ENCODE results near the gene NME4. TPM values are rescaled to one million over a fixed set of nuclear protein-coding genes. Genes with fewer than 3 reads are reported as not detected.

Gene NME4
- total RNA-seq, 1 donor from 2014 or later, result 82.6 TPM

DNA sequence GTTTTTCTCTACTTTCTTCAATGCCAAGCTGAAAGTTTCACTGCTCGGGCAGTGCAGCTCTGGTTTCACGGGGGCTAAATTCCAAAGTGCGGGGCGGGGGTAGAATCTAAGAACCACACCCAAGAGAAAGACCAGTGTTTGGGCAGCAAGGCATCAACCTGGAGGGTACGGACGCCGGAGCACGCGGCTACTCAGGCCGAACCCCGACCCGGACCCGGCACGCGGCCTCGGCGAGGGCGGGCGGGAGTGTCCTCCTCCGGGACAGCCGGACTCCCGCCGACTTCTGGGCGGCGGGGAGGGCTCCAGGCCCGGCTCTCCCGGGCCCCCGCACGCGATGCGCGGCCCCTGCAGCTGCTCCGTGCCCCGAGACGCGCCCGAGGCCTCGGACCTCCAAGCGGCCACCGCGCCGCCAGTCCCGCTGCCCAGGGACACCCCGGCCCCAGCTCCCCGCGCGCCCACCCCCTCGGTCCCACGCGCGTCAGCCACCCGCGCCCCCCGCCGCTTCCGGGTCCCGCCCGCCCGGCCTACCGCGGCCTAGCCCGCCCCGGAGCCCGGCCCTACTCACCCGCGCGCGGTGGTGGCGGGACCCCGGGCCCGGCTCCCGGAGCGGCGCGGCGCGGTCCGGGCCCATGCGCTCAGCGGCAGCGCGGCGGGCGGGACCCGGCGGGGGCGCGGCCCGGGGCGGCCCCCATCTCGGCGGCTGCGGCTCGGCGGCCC, 45.0 kb upstream of the NME4 start:
- Mint-ChIP-seq H3K9me3 (ENCODE audit: unreplicated experiment) (peaks cover 7% of the 10 kb centered on the region), H3K27me3 (ENCODE audit: unreplicated experiment) (no peaks in the 10 kb centered on the region), H3K4me1 (ENCODE audit: low read depth, unreplicated experiment) (no peaks in the 10 kb centered on the region), H3K36me3 (ENCODE audit: unreplicated experiment) (peaks cover 3% of the 10 kb centered on the region), H3K27ac (ENCODE audit: unreplicated experiment) (no peak overlapping the region), H3K4me3 (ENCODE audit: unreplicated experiment) (peak overlapping the region; percentile 92)
- no peak for DNase-seq
- TF ChIP-seq, protein P1, sequence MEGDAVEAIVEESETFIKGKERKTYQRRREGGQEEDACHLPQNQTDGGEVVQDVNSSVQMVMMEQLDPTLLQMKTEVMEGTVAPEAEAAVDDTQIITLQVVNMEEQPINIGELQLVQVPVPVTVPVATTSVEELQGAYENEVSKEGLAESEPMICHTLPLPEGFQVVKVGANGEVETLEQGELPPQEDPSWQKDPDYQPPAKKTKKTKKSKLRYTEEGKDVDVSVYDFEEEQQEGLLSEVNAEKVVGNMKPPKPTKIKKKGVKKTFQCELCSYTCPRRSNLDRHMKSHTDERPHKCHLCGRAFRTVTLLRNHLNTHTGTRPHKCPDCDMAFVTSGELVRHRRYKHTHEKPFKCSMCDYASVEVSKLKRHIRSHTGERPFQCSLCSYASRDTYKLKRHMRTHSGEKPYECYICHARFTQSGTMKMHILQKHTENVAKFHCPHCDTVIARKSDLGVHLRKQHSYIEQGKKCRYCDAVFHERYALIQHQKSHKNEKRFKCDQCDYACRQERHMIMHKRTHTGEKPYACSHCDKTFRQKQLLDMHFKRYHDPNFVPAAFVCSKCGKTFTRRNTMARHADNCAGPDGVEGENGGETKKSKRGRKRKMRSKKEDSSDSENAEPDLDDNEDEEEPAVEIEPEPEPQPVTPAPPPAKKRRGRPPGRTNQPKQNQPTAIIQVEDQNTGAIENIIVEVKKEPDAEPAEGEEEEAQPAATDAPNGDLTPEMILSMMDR (IDR thresholded peaks at IDR 0.05; ENCODE audit: partially characterized antibody, unreplicated experiment), result no peak

DNA sequence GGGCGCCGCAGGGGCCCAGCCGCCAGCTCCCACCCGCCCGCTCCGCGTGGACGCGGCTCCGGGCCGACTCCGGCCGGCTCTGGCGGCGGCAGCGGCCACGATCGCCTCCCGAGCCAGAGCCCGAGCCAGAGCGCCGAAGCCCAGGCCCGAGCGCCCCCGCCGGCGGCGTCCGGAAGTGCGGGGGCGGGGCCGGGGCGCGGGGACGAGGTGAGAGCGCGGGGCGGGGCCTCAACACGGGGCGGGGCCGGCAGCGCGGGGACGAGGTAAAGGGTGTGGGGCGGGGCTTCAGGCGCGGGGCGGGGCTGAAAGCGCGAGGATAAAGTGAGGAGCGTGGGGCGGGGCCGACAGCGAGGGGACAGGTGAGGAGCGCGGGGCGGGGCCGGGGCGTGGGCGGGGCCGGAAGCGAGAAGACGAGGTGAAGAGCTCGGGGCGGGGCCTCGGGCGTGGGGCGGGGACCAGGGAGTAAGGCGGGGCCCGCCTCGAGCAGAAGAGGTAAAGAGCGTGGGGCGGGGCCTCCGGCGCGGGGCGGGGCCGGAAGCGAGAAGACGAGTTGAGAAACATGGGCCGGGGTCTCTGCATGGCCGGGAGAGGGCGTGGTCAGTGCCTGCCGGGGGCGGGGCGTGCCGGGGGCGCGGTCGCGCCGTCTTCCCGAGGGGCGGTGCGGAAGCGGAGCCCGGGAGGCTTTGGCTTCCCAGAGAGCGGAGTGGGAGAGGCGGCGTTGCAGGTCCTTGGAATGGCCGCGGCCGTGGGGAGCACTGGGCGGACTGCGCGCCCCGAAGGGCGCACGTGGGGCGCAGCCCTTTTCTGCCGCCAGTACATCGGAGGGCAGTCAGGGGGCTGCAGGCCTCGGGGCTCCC, 44.2 kb upstream of the NME4 start, which contains the start of gene AXIN1:
AXIN1 (minus strand) TSS at position 177 of the 857 bp plus-strand sequence. CDS start 5,698 bp downstream, outside the sequence.
- H3K4me3 Mint-ChIP-seq (ENCODE audit: unreplicated experiment), result peak within 1 kb of the TSS; percentile 92
- DNase-seq, result peak; percentile 99
- no peaks in the 10 kb centered on the region for H3K27me3 Mint-ChIP-seq (ENCODE audit: unreplicated experiment)
- no peaks in the 10 kb centered on the region for H3K4me1 Mint-ChIP-seq (ENCODE audit: low read depth, unreplicated experiment)
- no peaks in the 10 kb centered on the region for H3K36me3 Mint-ChIP-seq (ENCODE audit: unreplicated experiment)
- TF ChIP-seq, protein P1 (IDR thresholded peaks at IDR 0.05; ENCODE audit: partially characterized antibody, unreplicated experiment), result peak; percentile 65
- peaks cover 4% of the 10 kb centered on the region for H3K9me3 Mint-ChIP-seq (ENCODE audit: unreplicated experiment)
- no peak within 1 kb of the TSS for H3K27ac Mint-ChIP-seq (ENCODE audit: unreplicated experiment)

DNA sequence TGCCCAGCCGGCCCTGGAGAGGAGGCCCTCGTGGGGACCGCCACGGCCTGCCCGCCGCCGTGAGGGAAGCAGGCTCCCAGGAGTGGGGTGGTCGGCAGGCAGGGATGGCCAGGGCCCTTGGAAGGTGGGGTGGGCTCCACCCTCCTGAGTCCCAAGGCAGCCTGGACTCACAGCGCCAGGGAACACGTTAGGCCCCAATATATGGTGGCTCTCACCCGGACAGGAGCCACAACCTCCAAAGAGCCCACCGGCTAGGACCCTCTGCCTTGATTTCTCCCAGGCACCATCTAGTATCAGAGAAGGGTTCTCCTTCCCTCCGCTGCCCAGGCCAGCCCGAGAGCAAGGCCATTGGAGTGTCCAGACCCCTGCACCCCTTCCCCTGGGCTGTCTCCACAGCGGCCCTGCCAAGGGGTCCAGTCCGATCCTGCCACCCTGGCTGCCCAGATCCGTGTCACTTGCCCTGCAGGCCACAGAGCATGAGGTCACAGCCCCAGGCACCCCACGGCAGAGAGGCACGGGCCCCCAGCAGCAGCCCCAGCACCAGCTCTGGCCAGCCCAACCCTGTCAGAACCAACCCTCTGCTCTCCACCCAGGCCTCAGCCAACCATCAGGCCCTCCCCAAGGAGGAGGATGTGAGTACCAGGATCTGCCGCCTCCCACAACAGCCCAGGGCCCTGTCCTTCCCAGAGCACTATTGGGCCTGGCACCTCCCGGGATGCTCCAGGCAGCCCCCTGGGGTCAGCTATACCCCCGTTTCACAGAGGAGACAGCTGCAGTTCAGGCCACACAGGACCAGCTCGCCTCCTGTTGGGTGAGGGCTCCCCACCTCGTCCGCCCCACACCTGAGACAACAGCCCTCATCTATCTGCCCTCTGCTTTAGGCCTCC, 43.4 kb upstream of the NME4 start:
- TF ChIP-seq, protein P1 (IDR thresholded peaks at IDR 0.05; ENCODE audit: partially characterized antibody, unreplicated experiment), result no peak
- peak overlapping the region; percentile 52 for H3K4me3 Mint-ChIP-seq (ENCODE audit: unreplicated experiment)

DNA sequence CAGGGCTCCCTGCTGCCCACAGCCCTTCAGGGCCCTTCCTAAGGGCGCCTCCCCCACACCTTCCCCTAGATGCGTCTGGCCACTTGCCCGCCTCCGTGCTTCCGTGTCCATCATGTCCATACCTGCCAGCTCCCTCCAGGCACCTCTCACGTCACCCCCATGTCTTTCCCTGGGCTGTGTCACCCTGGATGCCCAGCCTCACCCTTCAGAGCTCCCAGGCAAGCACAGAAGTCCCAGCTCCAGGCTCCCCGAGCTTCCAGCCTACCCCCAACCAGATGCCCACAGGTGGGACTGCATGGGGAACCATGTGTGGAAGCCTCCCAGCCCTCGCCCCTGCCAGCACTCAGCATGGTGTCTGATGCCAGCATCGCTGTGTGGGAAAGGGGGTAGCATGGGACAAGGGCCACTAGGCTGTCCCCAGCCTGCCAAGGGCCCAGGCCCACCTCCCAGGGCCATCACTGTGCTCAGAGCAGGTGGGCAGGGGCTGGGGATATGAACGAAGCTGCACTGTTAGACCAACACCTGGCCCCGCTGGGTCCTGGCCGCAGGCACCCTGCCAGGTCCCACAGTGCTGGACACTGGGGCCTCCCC, 42.6 kb upstream of the NME4 start:
- H3K9me3 Mint-ChIP-seq (ENCODE audit: unreplicated experiment), result peaks cover 4% of the 10 kb centered on the region
- no peak overlapping the region for H3K27ac Mint-ChIP-seq (ENCODE audit: unreplicated experiment)
- H3K36me3 Mint-ChIP-seq (ENCODE audit: unreplicated experiment), result no peaks in the 10 kb centered on the region
- H3K27me3 Mint-ChIP-seq (ENCODE audit: unreplicated experiment), result no peaks in the 10 kb centered on the region
- TF ChIP-seq, protein P1 (IDR thresholded peaks at IDR 0.05; ENCODE audit: partially characterized antibody, unreplicated experiment), result no peak
- no peaks in the 10 kb centered on the region for H3K4me1 Mint-ChIP-seq (ENCODE audit: low read depth, unreplicated experiment)
- DNase-seq, result no peak
- H3K4me3 Mint-ChIP-seq (ENCODE audit: unreplicated experiment), result peak overlapping the region; percentile 52

More for the DNA sequence above, 43.4 kb upstream of the NME4 start:
- Mint-ChIP-seq H3K27ac (ENCODE audit: unreplicated experiment) (no peak overlapping the region), H3K9me3 (ENCODE audit: unreplicated experiment) (peaks cover 4% of the 10 kb centered on the region), H3K4me1 (ENCODE audit: low read depth, unreplicated experiment) (no peaks in the 10 kb centered on the region), H3K27me3 (ENCODE audit: unreplicated experiment) (no peaks in the 10 kb centered on the region), H3K36me3 (ENCODE audit: unreplicated experiment) (no peaks in the 10 kb centered on the region)
- DNase-seq, result no peak
